ENCODE data around the gene SYT17. TPM values are rescaled to one million over a fixed set of nuclear protein-coding genes. Genes with fewer than 3 reads are reported as not detected.

The SYT17 gene
- total RNA-seq, 1 experiment from 2014 or later = 3.2 TPM

GRCh38 chr16:19254611-19255010 lies 86.6 kb downstream of the SYT17 start:
- DNase-seq (ENCODE audit: low spot score) = no peak

- DNase-seq (ENCODE audit: low spot score) = no peak
Measured at GRCh38 chr16:19264123-19264673, 96.2 kb downstream of the SYT17 start.

- no peak for DNase-seq (ENCODE audit: low spot score)
Measured at GRCh38 chr16:19265380-19265930, 97.4 kb downstream of the SYT17 start.

GRCh38 chr16:19266774-19267173 lies 98.7 kb downstream of the SYT17 start:
- DNase-seq (ENCODE audit: low spot score) = no peak

- no peak for DNase-seq (ENCODE audit: low spot score)
Measured at GRCh38 chr16:19269098-19269497, 101.1 kb downstream of the SYT17 start.

GRCh38 chr16:19274165-19274797 lies 106.2 kb downstream of the SYT17 start:
- DNase-seq (ENCODE audit: low spot score) = no peak

- no peak for DNase-seq (ENCODE audit: low spot score)
Measured at GRCh38 chr16:19278403-19278802, 110.4 kb downstream of the SYT17 start.

GRCh38 chr16:19281246-19281645 lies 113.2 kb downstream of the SYT17 start:
- DNase-seq (ENCODE audit: low spot score) = no peak

GRCh38 chr16:19282101-19282500 lies 114.1 kb downstream of the SYT17 start:
- DNase-seq (ENCODE audit: low spot score) = no peak

GRCh38 chr16:19283637-19284036 lies 115.6 kb downstream of the SYT17 start:
- DNase-seq (ENCODE audit: low spot score) = no peak

GRCh38 chr16:19284207-19284606 lies 116.2 kb downstream of the SYT17 start:
- peak; percentile 89 for DNase-seq (ENCODE audit: low spot score)

- DNase-seq (ENCODE audit: low spot score) = no peak
Measured at GRCh38 chr16:19285431-19285830, 117.4 kb downstream of the SYT17 start, which contains the start of gene CLEC19A. Gene CLEC19A (plus strand): TSS chr16:19285731. CDS start chr16:19285852, 121 bp downstream.

- no peak for DNase-seq (ENCODE audit: low spot score)
Measured at GRCh38 chr16:19286827-19287226, 118.8 kb downstream of the SYT17 start.

GRCh38 chr16:19287241-19287640 lies 119.2 kb downstream of the SYT17 start:
- no peak for DNase-seq (ENCODE audit: low spot score)

GRCh38 chr16:19288872-19289799 lies 121.1 kb downstream of the SYT17 start:
- DNase-seq (ENCODE audit: low spot score) = no peak

GRCh38 chr16:19289811-19290485 lies 121.9 kb downstream of the SYT17 start:
- DNase-seq (ENCODE audit: low spot score) = no peak

- DNase-seq (ENCODE audit: low spot score) = no peak
Measured at GRCh38 chr16:19290860-19291259, 122.8 kb downstream of the SYT17 start.

- DNase-seq (ENCODE audit: low spot score) = no peak
Measured at GRCh38 chr16:19291475-19291874, 123.4 kb downstream of the SYT17 start.

- no peak for DNase-seq (ENCODE audit: low spot score)
Measured at GRCh38 chr16:19292186-19292585, 124.1 kb downstream of the SYT17 start.

GRCh38 chr16:19294156-19294649 lies 126.2 kb downstream of the SYT17 start:
- DNase-seq (ENCODE audit: low spot score) = peak; percentile 63

- DNase-seq (ENCODE audit: low spot score) = no peak
Measured at GRCh38 chr16:19295393-19295792, 127.4 kb downstream of the SYT17 start.

GRCh38 chr16:19297454-19297853 lies 129.4 kb downstream of the SYT17 start:
- no peak for DNase-seq (ENCODE audit: low spot score)
